GM23338 (cell line): ENCODE data around the gene CDK4. TPM values are rescaled to one million over a fixed set of nuclear protein-coding genes. Genes with fewer than 3 reads are reported as not detected.

ENCODE experiments used
- ATAC-seq: fragments of 200-7000 bp; cut with Tn5 transposase; 3 replicates; pipeline ENCODE4 v1.9.1; 2020
- DNase-seq: peaks from one replicate; pipeline ENCODE4 v3.0.0-alpha.2; 2015; ENCODE audit warnings: low spot score
- H2AFZ ChIP-seq: fragments of 200-600 bp; sonication (generic); 2 replicates; pipeline ENCODE4 v1.8.0; 2016; ENCODE audit warnings: antibody characterized with exemption, mild to moderate bottlenecking, moderate library complexity
- H3F3A ChIP-seq: fragments of 200-600 bp; sonication (generic); replicated peaks from 2 replicates; pipeline ENCODE4 v1.8.0; 2017; ENCODE audit warnings: antibody characterized with exemption, mixed run types, low read depth
- H3K27ac ChIP-seq: fragments of 200-600 bp; sonication (generic); 2 replicates; pipeline ENCODE4 v1.6.1; 2016; ENCODE audit warnings: low read depth
- H3K27me3 ChIP-seq: fragments of 200-600 bp; sonication (generic); 2 replicates; pipeline ENCODE4 v1.8.0; 2016; ENCODE audit warnings: mild to moderate bottlenecking, mixed run types, moderate library complexity; ENCODE audit not compliant: insufficient read depth
- H3K36me3 ChIP-seq: fragments of 200-600 bp; sonication (generic); 2 replicates; pipeline ENCODE4 v1.8.0; 2016; ENCODE audit warnings: mild to moderate bottlenecking; ENCODE audit not compliant: insufficient read depth
- H3K4me1 ChIP-seq: fragments of 200-600 bp; sonication (generic); 2 replicates; pipeline ENCODE4 v1.8.0; 2016; ENCODE audit warnings: mild to moderate bottlenecking, moderate library complexity; ENCODE audit not compliant: insufficient read depth
- H3K4me2 ChIP-seq: fragments of 200-600 bp; sonication (generic); 2 replicates; pipeline ENCODE4 v1.7.1; 2017; ENCODE audit warnings: mixed run types
- H3K4me3 ChIP-seq: fragments of 200-600 bp; sonication (generic); 2 replicates; pipeline ENCODE4 v1.6.1; 2016; ENCODE audit warnings: mixed run types
- H3K79me2 ChIP-seq: fragments of 200-600 bp; sonication (generic); replicated peaks from 2 replicates; pipeline ENCODE4 v1.8.0; 2017; ENCODE audit warnings: mild to moderate bottlenecking; ENCODE audit not compliant: insufficient read depth
- H3K9me2 ChIP-seq: fragments of 200-600 bp; sonication (generic); 2 replicates; pipeline ENCODE4 v1.8.0; 2017; ENCODE audit not compliant: insufficient read depth
- H4K20me1 ChIP-seq: fragments of 200-600 bp; sonication (generic); replicated peaks from 2 replicates; pipeline ENCODE4 v1.8.0; 2017; ENCODE audit warnings: mild to moderate bottlenecking; ENCODE audit not compliant: insufficient read depth
- H3K27ac Mint-ChIP-seq: 2 replicates; pipeline ENCODE4 v1.8.0; 2020; ENCODE audit warnings: inconsistent platforms, mild to moderate bottlenecking, moderate library complexity, mixed read lengths
- H3K27me3 Mint-ChIP-seq: 3 replicates; pipeline ENCODE4 v1.8.0; 2022; ENCODE audit warnings: low read depth, mild to moderate bottlenecking, moderate library complexity, mixed read lengths, inconsistent platforms; ENCODE audit not compliant: insufficient read depth, poor library complexity
- H3K36me3 Mint-ChIP-seq: 3 replicates; pipeline ENCODE4 v1.8.0; 2021; ENCODE audit warnings: low read depth, mild to moderate bottlenecking, inconsistent platforms, moderate library complexity, mixed read lengths
- H3K4me1 Mint-ChIP-seq: 3 replicates; pipeline ENCODE4 v1.8.0; 2020; ENCODE audit warnings: mild to moderate bottlenecking, inconsistent platforms, mixed read lengths
- H3K4me3 Mint-ChIP-seq: 3 replicates; pipeline ENCODE4 v1.8.0; 2021; ENCODE audit warnings: moderate library complexity, mild to moderate bottlenecking, inconsistent platforms, mixed read lengths
- H3K9me3 Mint-ChIP-seq: 3 replicates; pipeline ENCODE4 v1.8.0; 2020; ENCODE audit warnings: moderate library complexity, mild to moderate bottlenecking, inconsistent platforms, mixed read lengths
- CREB1 ChIP-seq: fragments of 250-450 bp; sonication (Bioruptor Pico); IDR thresholded peaks from 2 replicates; pipeline ENCODE4 v1.5.0; 2020; ENCODE audit warnings: low read depth, mild to moderate bottlenecking, moderate library complexity
- EZH2 ChIP-seq: fragments of 200-600 bp; sonication (generic); IDR thresholded peaks from one replicate; pipeline ENCODE4 v1.8.0; 2017; ENCODE audit warnings: antibody characterized with exemption, mild to moderate bottlenecking, low read depth; ENCODE audit not compliant: unreplicated experiment
- EZH2phosphoT487 ChIP-seq: fragments of 200-600 bp; sonication (generic); IDR thresholded peaks from one replicate; pipeline ENCODE4 v1.8.1; 2018; ENCODE audit warnings: antibody characterized with exemption; ENCODE audit not compliant: unreplicated experiment
- JUNB ChIP-seq: IDR thresholded peaks from one replicate; pipeline ENCODE4 v1.6.1; 2016; ENCODE audit warnings: antibody characterized with exemption; ENCODE audit not compliant: unreplicated experiment
- NANOG ChIP-seq: IDR thresholded peaks from 2 replicates; pipeline ENCODE4 v1.6.1; 2016; ENCODE audit warnings: antibody characterized with exemption, borderline replicate concordance
- POLR2AphosphoS5 ChIP-seq: IDR thresholded peaks from 2 replicates; pipeline ENCODE4 v1.6.1; 2016; ENCODE audit warnings: antibody characterized with exemption, low read depth
- STAT1 ChIP-seq: IDR thresholded peaks from one replicate; pipeline ENCODE4 v1.6.1; 2016; ENCODE audit warnings: antibody characterized with exemption; ENCODE audit not compliant: unreplicated experiment
- ZNF114 ChIP-seq: fragments of 250-450 bp; sonication (Bioruptor Pico); IDR thresholded peaks from 2 replicates; pipeline ENCODE4 v1.5.0; 2020; ENCODE audit warnings: mild to moderate bottlenecking, moderate library complexity
- ZNF331 ChIP-seq: fragments of 250-450 bp; sonication (Bioruptor Pico); IDR thresholded peaks from 2 replicates; pipeline ENCODE4 v1.5.0; 2020; ENCODE audit warnings: low read depth, mild to moderate bottlenecking, moderate library complexity
- polyA plus RNA-seq: library from polyadenylated mRNA; unstranded; fragments of >200 nt; fragmentation: Nextera tagmentation; extraction: Ambion mirVana; gene quantifications from 2 replicates; pipeline ENCODE4 v1.2.1, GENCODE V29; 2016
- total RNA-seq: library from RNA; depleted of rRNA; stranded (reverse); fragments of >200 nt; shearing (Covaris generic); gene quantifications from 2 replicates; pipeline ENCODE4 v1.2.3, GENCODE V29; 2014
- TF ChIP-seq, protein P1 (sequence below), 2 experiments: fragments of 200-600 bp in 1 of 2; sonication (generic) in 1 of 2; conservative IDR thresholded peaks; 2 replicates each; pipeline versions ENCODE4 v1.5.1 to v1.6.1; 2016 to 2017; ENCODE audit warnings: antibody characterized with exemption in 2 of 2, low read depth in 2 of 2, mild to moderate bottlenecking in 2 of 2, moderate library complexity in 1 of 2
- TF ChIP-seq, protein P2 (sequence below): fragments of 250-450 bp; sonication (Bioruptor Pico); IDR thresholded peaks from 2 replicates; pipeline ENCODE4 v1.5.0; 2020; ENCODE audit warnings: mild to moderate bottlenecking, moderate library complexity
- TF ChIP-seq, protein P3 (sequence below): IDR thresholded peaks from one replicate; pipeline ENCODE4 v1.6.1; 2018; ENCODE audit warnings: antibody characterized with exemption; ENCODE audit not compliant: unreplicated experiment
- TF ChIP-seq, protein P4 (sequence below): IDR thresholded peaks from 2 replicates; pipeline ENCODE4 v1.6.1; 2016; ENCODE audit warnings: antibody characterized with exemption

Gene CDK4
- total and polyA plus RNA-seq, 2 experiments from 2014 or later = 105 to 198 TPM

GRCh38 chr12:57717131-57717530 lies 35.0 kb downstream of the CDK4 start:
- Histone ChIP-seq H3K9me2 (no peaks in the 10 kb centered on the region), H3K27ac (no peak overlapping the region), H3K79me2 (no peaks in the 10 kb centered on the region), H3K4me3 (no peak overlapping the region), H3K36me3 (peaks cover 6% of the 10 kb centered on the region; the same call in 1 of the 2 replicates), H3F3A (no peaks in the 10 kb centered on the region), H3K4me1 (no peaks in the 10 kb centered on the region), H2AFZ (no peak overlapping the region), H4K20me1 (no peaks in the 10 kb centered on the region), H3K4me2 (no peak overlapping the region), H3K27me3 (no peaks in the 10 kb centered on the region)
- no peak overlapping the region for H3K27ac Mint-ChIP-seq
- DNase-seq = no peak
- H3K4me1 Mint-ChIP-seq = no peaks in the 10 kb centered on the region; the same call in 2 of the 3 replicates
- ATAC-seq = no peak
- H3K4me3 Mint-ChIP-seq = no peak overlapping the region
- peaks cover 16% of the 10 kb centered on the region for H3K36me3 Mint-ChIP-seq
- peaks cover 3% of the 10 kb centered on the region for H3K27me3 Mint-ChIP-seq
- TF ChIP-seq JUNB (no peak), ZNF331 (CRISPR knock-in tag) (no peak), EZH2phosphoT487 (no peak), ZNF114 (CRISPR knock-in tag) (no peak), CREB1 (no peak), EZH2 (no peak), POLR2AphosphoS5 (no peak), NANOG (no peak), STAT1 (no peak)
- TF ChIP-seq, protein P1, sequence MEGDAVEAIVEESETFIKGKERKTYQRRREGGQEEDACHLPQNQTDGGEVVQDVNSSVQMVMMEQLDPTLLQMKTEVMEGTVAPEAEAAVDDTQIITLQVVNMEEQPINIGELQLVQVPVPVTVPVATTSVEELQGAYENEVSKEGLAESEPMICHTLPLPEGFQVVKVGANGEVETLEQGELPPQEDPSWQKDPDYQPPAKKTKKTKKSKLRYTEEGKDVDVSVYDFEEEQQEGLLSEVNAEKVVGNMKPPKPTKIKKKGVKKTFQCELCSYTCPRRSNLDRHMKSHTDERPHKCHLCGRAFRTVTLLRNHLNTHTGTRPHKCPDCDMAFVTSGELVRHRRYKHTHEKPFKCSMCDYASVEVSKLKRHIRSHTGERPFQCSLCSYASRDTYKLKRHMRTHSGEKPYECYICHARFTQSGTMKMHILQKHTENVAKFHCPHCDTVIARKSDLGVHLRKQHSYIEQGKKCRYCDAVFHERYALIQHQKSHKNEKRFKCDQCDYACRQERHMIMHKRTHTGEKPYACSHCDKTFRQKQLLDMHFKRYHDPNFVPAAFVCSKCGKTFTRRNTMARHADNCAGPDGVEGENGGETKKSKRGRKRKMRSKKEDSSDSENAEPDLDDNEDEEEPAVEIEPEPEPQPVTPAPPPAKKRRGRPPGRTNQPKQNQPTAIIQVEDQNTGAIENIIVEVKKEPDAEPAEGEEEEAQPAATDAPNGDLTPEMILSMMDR (conservative IDR thresholded peaks at IDR 0.05; ENCODE audit: low read depth in 2 of 2) = no peak
- TF ChIP-seq, protein P2, sequence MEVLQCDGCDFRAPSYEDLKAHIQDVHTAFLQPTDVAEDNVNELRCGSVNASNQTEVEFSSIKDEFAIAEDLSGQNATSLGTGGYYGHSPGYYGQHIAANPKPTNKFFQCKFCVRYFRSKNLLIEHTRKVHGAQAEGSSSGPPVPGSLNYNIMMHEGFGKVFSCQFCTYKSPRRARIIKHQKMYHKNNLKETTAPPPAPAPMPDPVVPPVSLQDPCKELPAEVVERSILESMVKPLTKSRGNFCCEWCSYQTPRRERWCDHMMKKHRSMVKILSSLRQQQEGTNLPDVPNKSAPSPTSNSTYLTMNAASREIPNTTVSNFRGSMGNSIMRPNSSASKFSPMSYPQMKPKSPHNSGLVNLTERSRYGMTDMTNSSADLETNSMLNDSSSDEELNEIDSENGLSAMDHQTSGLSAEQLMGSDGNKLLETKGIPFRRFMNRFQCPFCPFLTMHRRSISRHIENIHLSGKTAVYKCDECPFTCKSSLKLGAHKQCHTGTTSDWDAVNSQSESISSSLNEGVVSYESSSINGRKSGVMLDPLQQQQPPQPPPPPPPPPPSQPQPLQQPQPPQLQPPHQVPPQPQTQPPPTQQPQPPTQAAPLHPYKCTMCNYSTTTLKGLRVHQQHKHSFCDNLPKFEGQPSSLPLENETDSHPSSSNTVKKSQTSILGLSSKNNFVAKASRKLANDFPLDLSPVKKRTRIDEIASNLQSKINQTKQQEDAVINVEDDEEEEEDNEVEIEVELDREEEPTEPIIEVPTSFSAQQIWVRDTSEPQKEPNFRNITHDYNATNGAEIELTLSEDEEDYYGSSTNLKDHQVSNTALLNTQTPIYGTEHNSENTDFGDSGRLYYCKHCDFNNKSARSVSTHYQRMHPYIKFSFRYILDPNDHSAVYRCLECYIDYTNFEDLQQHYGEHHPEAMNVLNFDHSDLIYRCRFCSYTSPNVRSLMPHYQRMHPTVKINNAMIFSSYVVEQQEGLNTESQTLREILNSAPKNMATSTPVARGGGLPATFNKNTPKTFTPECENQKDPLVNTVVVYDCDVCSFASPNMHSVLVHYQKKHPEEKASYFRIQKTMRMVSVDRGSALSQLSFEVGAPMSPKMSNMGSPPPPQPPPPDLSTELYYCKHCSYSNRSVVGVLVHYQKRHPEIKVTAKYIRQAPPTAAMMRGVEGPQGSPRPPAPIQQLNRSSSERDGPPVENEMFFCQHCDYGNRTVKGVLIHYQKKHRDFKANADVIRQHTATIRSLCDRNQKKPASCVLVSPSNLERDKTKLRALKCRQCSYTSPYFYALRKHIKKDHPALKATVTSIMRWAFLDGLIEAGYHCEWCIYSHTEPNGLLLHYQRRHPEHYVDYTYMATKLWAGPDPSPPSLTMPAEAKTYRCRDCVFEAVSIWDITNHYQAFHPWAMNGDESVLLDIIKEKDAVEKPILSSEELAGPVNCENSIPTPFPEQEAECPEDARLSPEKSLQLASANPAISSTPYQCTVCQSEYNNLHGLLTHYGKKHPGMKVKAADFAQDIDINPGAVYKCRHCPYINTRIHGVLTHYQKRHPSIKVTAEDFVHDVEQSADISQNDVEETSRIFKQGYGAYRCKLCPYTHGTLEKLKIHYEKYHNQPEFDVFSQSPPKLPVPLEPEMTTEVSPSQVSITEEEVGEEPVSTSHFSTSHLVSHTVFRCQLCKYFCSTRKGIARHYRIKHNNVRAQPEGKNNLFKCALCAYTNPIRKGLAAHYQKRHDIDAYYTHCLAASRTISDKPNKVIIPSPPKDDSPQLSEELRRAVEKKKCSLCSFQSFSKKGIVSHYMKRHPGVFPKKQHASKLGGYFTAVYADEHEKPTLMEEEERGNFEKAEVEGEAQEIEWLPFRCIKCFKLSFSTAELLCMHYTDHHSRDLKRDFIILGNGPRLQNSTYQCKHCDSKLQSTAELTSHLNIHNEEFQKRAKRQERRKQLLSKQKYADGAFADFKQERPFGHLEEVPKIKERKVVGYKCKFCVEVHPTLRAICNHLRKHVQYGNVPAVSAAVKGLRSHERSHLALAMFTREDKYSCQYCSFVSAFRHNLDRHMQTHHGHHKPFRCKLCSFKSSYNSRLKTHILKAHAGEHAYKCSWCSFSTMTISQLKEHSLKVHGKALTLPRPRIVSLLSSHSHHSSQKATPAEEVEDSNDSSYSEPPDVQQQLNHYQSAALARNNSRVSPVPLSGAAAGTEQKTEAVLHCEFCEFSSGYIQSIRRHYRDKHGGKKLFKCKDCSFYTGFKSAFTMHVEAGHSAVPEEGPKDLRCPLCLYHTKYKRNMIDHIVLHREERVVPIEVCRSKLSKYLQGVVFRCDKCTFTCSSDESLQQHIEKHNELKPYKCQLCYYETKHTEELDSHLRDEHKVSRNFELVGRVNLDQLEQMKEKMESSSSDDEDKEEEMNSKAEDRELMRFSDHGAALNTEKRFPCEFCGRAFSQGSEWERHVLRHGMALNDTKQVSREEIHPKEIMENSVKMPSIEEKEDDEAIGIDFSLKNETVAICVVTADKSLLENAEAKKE (CRISPR knock-in tag) = no peak
- TF ChIP-seq, protein P3, sequence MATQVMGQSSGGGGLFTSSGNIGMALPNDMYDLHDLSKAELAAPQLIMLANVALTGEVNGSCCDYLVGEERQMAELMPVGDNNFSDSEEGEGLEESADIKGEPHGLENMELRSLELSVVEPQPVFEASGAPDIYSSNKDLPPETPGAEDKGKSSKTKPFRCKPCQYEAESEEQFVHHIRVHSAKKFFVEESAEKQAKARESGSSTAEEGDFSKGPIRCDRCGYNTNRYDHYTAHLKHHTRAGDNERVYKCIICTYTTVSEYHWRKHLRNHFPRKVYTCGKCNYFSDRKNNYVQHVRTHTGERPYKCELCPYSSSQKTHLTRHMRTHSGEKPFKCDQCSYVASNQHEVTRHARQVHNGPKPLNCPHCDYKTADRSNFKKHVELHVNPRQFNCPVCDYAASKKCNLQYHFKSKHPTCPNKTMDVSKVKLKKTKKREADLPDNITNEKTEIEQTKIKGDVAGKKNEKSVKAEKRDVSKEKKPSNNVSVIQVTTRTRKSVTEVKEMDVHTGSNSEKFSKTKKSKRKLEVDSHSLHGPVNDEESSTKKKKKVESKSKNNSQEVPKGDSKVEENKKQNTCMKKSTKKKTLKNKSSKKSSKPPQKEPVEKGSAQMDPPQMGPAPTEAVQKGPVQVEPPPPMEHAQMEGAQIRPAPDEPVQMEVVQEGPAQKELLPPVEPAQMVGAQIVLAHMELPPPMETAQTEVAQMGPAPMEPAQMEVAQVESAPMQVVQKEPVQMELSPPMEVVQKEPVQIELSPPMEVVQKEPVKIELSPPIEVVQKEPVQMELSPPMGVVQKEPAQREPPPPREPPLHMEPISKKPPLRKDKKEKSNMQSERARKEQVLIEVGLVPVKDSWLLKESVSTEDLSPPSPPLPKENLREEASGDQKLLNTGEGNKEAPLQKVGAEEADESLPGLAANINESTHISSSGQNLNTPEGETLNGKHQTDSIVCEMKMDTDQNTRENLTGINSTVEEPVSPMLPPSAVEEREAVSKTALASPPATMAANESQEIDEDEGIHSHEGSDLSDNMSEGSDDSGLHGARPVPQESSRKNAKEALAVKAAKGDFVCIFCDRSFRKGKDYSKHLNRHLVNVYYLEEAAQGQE = no peak
- TF ChIP-seq, protein P4, sequence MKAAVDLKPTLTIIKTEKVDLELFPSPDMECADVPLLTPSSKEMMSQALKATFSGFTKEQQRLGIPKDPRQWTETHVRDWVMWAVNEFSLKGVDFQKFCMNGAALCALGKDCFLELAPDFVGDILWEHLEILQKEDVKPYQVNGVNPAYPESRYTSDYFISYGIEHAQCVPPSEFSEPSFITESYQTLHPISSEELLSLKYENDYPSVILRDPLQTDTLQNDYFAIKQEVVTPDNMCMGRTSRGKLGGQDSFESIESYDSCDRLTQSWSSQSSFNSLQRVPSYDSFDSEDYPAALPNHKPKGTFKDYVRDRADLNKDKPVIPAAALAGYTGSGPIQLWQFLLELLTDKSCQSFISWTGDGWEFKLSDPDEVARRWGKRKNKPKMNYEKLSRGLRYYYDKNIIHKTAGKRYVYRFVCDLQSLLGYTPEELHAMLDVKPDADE = no peak
- no peaks in the 10 kb centered on the region for H3K9me3 Mint-ChIP-seq
